Ovary (tissue), 9 donors: Measurements from ENCODE around the gene ZKSCAN1. TPM values are rescaled to one million over a fixed set of nuclear protein-coding genes. Genes with fewer than 3 reads are reported as not detected.

Source experiments
- DNase-seq, 5 donors: peaks; one replicate each; pipeline ENCODE4 v3.0.0-alpha.2; 2019 to 2020
- H3K27ac ChIP-seq, 2 donors: fragments of 200-600 bp; one replicate each; pipeline versions ENCODE4 v1.5.1 to v1.8.0; 2019 to 2022
- H3K27me3 ChIP-seq: fragments of 200-600 bp; one replicate; pipeline ENCODE4 v1.8.0; 2022
- H3K36me3 ChIP-seq: fragments of 200-600 bp; sonication (generic); one replicate; pipeline ENCODE4 v1.5.1; 2019
- H3K4me1 ChIP-seq: one replicate; pipeline ENCODE4 v1.8.1; 2013; ENCODE audit warnings: mild to moderate bottlenecking, moderate library complexity; ENCODE audit not compliant: insufficient read depth
- H3K4me3 ChIP-seq: fragments of 200-600 bp; sonication (generic); one replicate; pipeline ENCODE4 v1.5.1; 2017
- H3K9me3 ChIP-seq, 2 donors: fragments of 200-600 bp in 1 of 2; sonication (generic) in 1 of 2; one replicate each; pipeline versions ENCODE4 v1.5.1 to v1.8.1; 2013 to 2019; ENCODE audit warnings: mild to moderate bottlenecking in 1 of 2, moderate library complexity in 1 of 2
- CTCF ChIP-seq, 3 donors: fragments of 450-650 bp in 2 of 3; fragments of 200-600 bp in 1 of 3; IDR thresholded peaks; one replicate each; pipeline versions ENCODE4 v1.5.1 to v1.8.0; 2016 to 2022; ENCODE audit warnings: antibody characterized with exemption in 3 of 3, mild to moderate bottlenecking in 1 of 3
- EP300 ChIP-seq: sonication (generic); formaldehyde crosslinking; IDR thresholded peaks from one replicate; pipeline ENCODE4 v1.6.1; 2017; ENCODE audit warnings: antibody characterized with exemption
- POLR2A ChIP-seq: fragments of 450-650 bp; IDR thresholded peaks from one replicate; pipeline ENCODE4 v1.6.1; 2017; ENCODE audit warnings: antibody characterized with exemption, mild to moderate bottlenecking, moderate library complexity
- WGBS, 3 donors: extraction: QIAGEN DNeasy Blood & Tissue Kit in 1 of 3; methylation state at CpG; one replicate each; pipeline versions ENCODE4 v1.1.5 to v1.1.7; 2013 to 2017; 5-methylcytosine and 5-hydroxymethylcytosine counted together
- intact Hi-C, 4 donors: fragments of 100-400 bp; cut with DNase I; formaldehyde crosslinking; loops; one replicate each; pipeline versions ENCODE4 v1.11.0 to v1.15.1; 2022 to 2023
- polyA plus RNA-seq, 2 donors: library from polyadenylated mRNA; stranded (reverse); fragments of 200-250 nt in 1 of 2; fragments of 350-450 nt in 1 of 2; fragmentation: Illumina TruSeq in 1 of 2; extraction: RNeasy Lipid Tissue Mini Kit (QIAGEN cat#74804) in 1 of 2; gene quantifications; one replicate each; pipeline ENCODE4 v1.2.3, GENCODE V29; 2013 to 2014
- total RNA-seq, 7 donors: library from RNA; depleted of rRNA in 2 of 7; stranded (reverse); fragments of >200 nt in 2 of 7; fragmentation: NEBNext Ultra II Directional in 3 of 7; extraction: Animal tissue kit (Norgen Biotek cat#: 25700) in 3 of 7; gene quantifications; one replicate each; pipeline versions ENCODE4 v1.1.0 to v1.2.4, GENCODE V29; 2016 to 2023
- donor health status: DM: no; HTN: no; CAD: no; lungs with moderate emphysema.
- donor health status: DM: no; HTN: no; CAD: no.
- donor health status: Bipolar disorder and iron deficiency.
- donor health status: DM: yes; HTN: yes; CAD: no.
- donor health status: DM: no; HTN: no; CAD: no.
- donor health status: DM: yes; HTN: yes; CAD: no.

The ZKSCAN1 gene
- total and polyA plus RNA-seq, 9 donors: 14.2 to 90.7 (median 73.5) TPM

- no peaks in the 10 kb centered on the region for H3K36me3 ChIP-seq
- H3K27me3 ChIP-seq: no peaks in the 10 kb centered on the region
- no peak for TF ChIP-seq EP300
- no peak overlapping the region for H3K4me3 ChIP-seq
- no peak for DNase-seq
- H3K4me1 ChIP-seq: peaks cover 3% of the 10 kb centered on the region
- H3K27ac ChIP-seq: no peak overlapping the region
- 93 to 99% (median 95%) methylated on average over 6 of the region's 6 CpGs for WGBS, 3 donors
- H3K9me3 ChIP-seq: no peaks in the 10 kb centered on the region
- intact Hi-C loops: no loop called here
These were observed 18.1 kb downstream of the ZKSCAN1 start for GRCh38 chr7:100033526-100033925.

- TF ChIP-seq EP300 (no peak), POLR2A (no peak), CTCF (IDR thresholded peaks at IDR 0.05) (no peak)
These were observed 19.6 kb downstream of the ZKSCAN1 start for GRCh38 chr7:100034871-100035510.

GRCh38 chr7:100035876-100036275 is 20.5 kb downstream of the ZKSCAN1 start:
- no peak for TF ChIP-seq CTCF (IDR thresholded peaks at IDR 0.05)
- TF ChIP-seq EP300: no peak
- TF ChIP-seq POLR2A: no peak
- intact Hi-C loops: no loop called here
- H3K27me3 ChIP-seq: no peaks in the 10 kb centered on the region
- 79 to 95% (median 89%) methylated on average over 6 of the region's 6 CpGs for WGBS, 3 donors
- DNase-seq: no peak
- no peaks in the 10 kb centered on the region for H3K36me3 ChIP-seq
- no peak overlapping the region for H3K27ac ChIP-seq
- peaks cover 3% of the 10 kb centered on the region for H3K4me1 ChIP-seq
- H3K4me3 ChIP-seq: no peak overlapping the region
- H3K9me3 ChIP-seq: no peaks in the 10 kb centered on the region

More at GRCh38 chr7:100034871-100035510, 19.6 kb downstream of the ZKSCAN1 start:
- 56 to 75% (median 62%) methylated on average over 8 of the region's 8 CpGs for WGBS, 3 donors
- Histone ChIP-seq H3K4me3 (no peak overlapping the region), H3K9me3 (no peaks in the 10 kb centered on the region), H3K27me3 (no peaks in the 10 kb centered on the region), H3K27ac (no peak overlapping the region), H3K36me3 (no peaks in the 10 kb centered on the region), H3K4me1 (peaks cover 3% of the 10 kb centered on the region)
- DNase-seq: no peak
- intact Hi-C loops: no loop called here

GRCh38 chr7:100038326-100038725 is 22.9 kb downstream of the ZKSCAN1 start:
- no peak for DNase-seq
- TF ChIP-seq POLR2A: no peak
- H3K36me3 ChIP-seq: no peaks in the 10 kb centered on the region

GRCh38 chr7:100040575-100040974 is 25.2 kb downstream of the ZKSCAN1 start:
- no peaks in the 10 kb centered on the region for H3K36me3 ChIP-seq
- WGBS, 3 donors: 78 to 84% (median 83%) methylated on average over 7 of the region's 7 CpGs
- no peak overlapping the region for H3K27ac ChIP-seq
- TF ChIP-seq EP300 (no peak), POLR2A (no peak), CTCF (IDR thresholded peaks at IDR 0.05) (no peak)
- H3K4me1 ChIP-seq: peaks cover 3% of the 10 kb centered on the region
- intact Hi-C loops: no loop called here
- H3K27me3 ChIP-seq: no peaks in the 10 kb centered on the region
- no peak overlapping the region for H3K4me3 ChIP-seq
- DNase-seq: no peak
- H3K9me3 ChIP-seq: no peaks in the 10 kb centered on the region

More at GRCh38 chr7:100038326-100038725, 22.9 kb downstream of the ZKSCAN1 start:
- H3K27me3 ChIP-seq: no peaks in the 10 kb centered on the region
- no peak overlapping the region for H3K4me3 ChIP-seq
- intact Hi-C loops: no loop called here
- peaks cover 3% of the 10 kb centered on the region for H3K4me1 ChIP-seq
- 85 to 93% (median 91%) methylated on average over 7 of the region's 7 CpGs for WGBS, 3 donors
- H3K27ac ChIP-seq: no peak overlapping the region
- no peaks in the 10 kb centered on the region for H3K9me3 ChIP-seq
